GM23338 (cell line): Measurements from ENCODE around the gene CLPTM1L. TPM values are rescaled to one million over a fixed set of nuclear protein-coding genes. Genes with fewer than 3 reads are reported as not detected.
A peak's percentile ranks its signal among the peaks of the same experiment; 100 is the strongest.

Source experiments
- ATAC-seq: fragments of 200-7000 bp; cut with Tn5 transposase; 3 replicates; pipeline ENCODE4 v1.9.1; 2020
- DNase-seq: peaks from one replicate; pipeline ENCODE4 v3.0.0-alpha.2; 2015; ENCODE audit warnings: low spot score
- H2AFZ ChIP-seq: fragments of 200-600 bp; sonication (generic); 2 replicates; pipeline ENCODE4 v1.8.0; 2016; ENCODE audit warnings: antibody characterized with exemption, mild to moderate bottlenecking, moderate library complexity
- H3F3A ChIP-seq: fragments of 200-600 bp; sonication (generic); replicated peaks from 2 replicates; pipeline ENCODE4 v1.8.0; 2017; ENCODE audit warnings: antibody characterized with exemption, mixed run types, low read depth
- H3K27ac ChIP-seq: fragments of 200-600 bp; sonication (generic); 2 replicates; pipeline ENCODE4 v1.6.1; 2016; ENCODE audit warnings: low read depth
- H3K27me3 ChIP-seq: fragments of 200-600 bp; sonication (generic); 2 replicates; pipeline ENCODE4 v1.8.0; 2016; ENCODE audit warnings: mild to moderate bottlenecking, mixed run types, moderate library complexity; ENCODE audit not compliant: insufficient read depth
- H3K36me3 ChIP-seq: fragments of 200-600 bp; sonication (generic); 2 replicates; pipeline ENCODE4 v1.8.0; 2016; ENCODE audit warnings: mild to moderate bottlenecking; ENCODE audit not compliant: insufficient read depth
- H3K4me1 ChIP-seq: fragments of 200-600 bp; sonication (generic); 2 replicates; pipeline ENCODE4 v1.8.0; 2016; ENCODE audit warnings: mild to moderate bottlenecking, moderate library complexity; ENCODE audit not compliant: insufficient read depth
- H3K4me2 ChIP-seq: fragments of 200-600 bp; sonication (generic); 2 replicates; pipeline ENCODE4 v1.7.1; 2017; ENCODE audit warnings: mixed run types
- H3K4me3 ChIP-seq: fragments of 200-600 bp; sonication (generic); 2 replicates; pipeline ENCODE4 v1.6.1; 2016; ENCODE audit warnings: mixed run types
- H3K79me2 ChIP-seq: fragments of 200-600 bp; sonication (generic); replicated peaks from 2 replicates; pipeline ENCODE4 v1.8.0; 2017; ENCODE audit warnings: mild to moderate bottlenecking; ENCODE audit not compliant: insufficient read depth
- H3K9me2 ChIP-seq: fragments of 200-600 bp; sonication (generic); 2 replicates; pipeline ENCODE4 v1.8.0; 2017; ENCODE audit not compliant: insufficient read depth
- H4K20me1 ChIP-seq: fragments of 200-600 bp; sonication (generic); replicated peaks from 2 replicates; pipeline ENCODE4 v1.8.0; 2017; ENCODE audit warnings: mild to moderate bottlenecking; ENCODE audit not compliant: insufficient read depth
- H3K27ac Mint-ChIP-seq: 2 replicates; pipeline ENCODE4 v1.8.0; 2020; ENCODE audit warnings: inconsistent platforms, mild to moderate bottlenecking, moderate library complexity, mixed read lengths
- H3K27me3 Mint-ChIP-seq: 3 replicates; pipeline ENCODE4 v1.8.0; 2022; ENCODE audit warnings: low read depth, mild to moderate bottlenecking, moderate library complexity, mixed read lengths, inconsistent platforms; ENCODE audit not compliant: insufficient read depth, poor library complexity
- H3K36me3 Mint-ChIP-seq: 3 replicates; pipeline ENCODE4 v1.8.0; 2021; ENCODE audit warnings: low read depth, mild to moderate bottlenecking, inconsistent platforms, moderate library complexity, mixed read lengths
- H3K4me1 Mint-ChIP-seq: 3 replicates; pipeline ENCODE4 v1.8.0; 2020; ENCODE audit warnings: mild to moderate bottlenecking, inconsistent platforms, mixed read lengths
- H3K4me3 Mint-ChIP-seq: 3 replicates; pipeline ENCODE4 v1.8.0; 2021; ENCODE audit warnings: moderate library complexity, mild to moderate bottlenecking, inconsistent platforms, mixed read lengths
- H3K9me3 Mint-ChIP-seq: 3 replicates; pipeline ENCODE4 v1.8.0; 2020; ENCODE audit warnings: moderate library complexity, mild to moderate bottlenecking, inconsistent platforms, mixed read lengths
- CREB1 ChIP-seq: fragments of 250-450 bp; sonication (Bioruptor Pico); IDR thresholded peaks from 2 replicates; pipeline ENCODE4 v1.5.0; 2020; ENCODE audit warnings: low read depth, mild to moderate bottlenecking, moderate library complexity
- CTCF ChIP-seq, 2 experiments: fragments of 200-600 bp in 1 of 2; sonication (generic) in 1 of 2; conservative IDR thresholded peaks; 2 replicates each; pipeline versions ENCODE4 v1.5.1 to v1.6.1; 2016 to 2017; ENCODE audit warnings: antibody characterized with exemption in 2 of 2, low read depth in 2 of 2, mild to moderate bottlenecking in 2 of 2, moderate library complexity in 1 of 2
- ETS1 ChIP-seq: IDR thresholded peaks from 2 replicates; pipeline ENCODE4 v1.6.1; 2016; ENCODE audit warnings: antibody characterized with exemption
- EZH2 ChIP-seq: fragments of 200-600 bp; sonication (generic); IDR thresholded peaks from one replicate; pipeline ENCODE4 v1.8.0; 2017; ENCODE audit warnings: antibody characterized with exemption, mild to moderate bottlenecking, low read depth; ENCODE audit not compliant: unreplicated experiment
- EZH2phosphoT487 ChIP-seq: fragments of 200-600 bp; sonication (generic); IDR thresholded peaks from one replicate; pipeline ENCODE4 v1.8.1; 2018; ENCODE audit warnings: antibody characterized with exemption; ENCODE audit not compliant: unreplicated experiment
- JUNB ChIP-seq: IDR thresholded peaks from one replicate; pipeline ENCODE4 v1.6.1; 2016; ENCODE audit warnings: antibody characterized with exemption; ENCODE audit not compliant: unreplicated experiment
- NANOG ChIP-seq: IDR thresholded peaks from 2 replicates; pipeline ENCODE4 v1.6.1; 2016; ENCODE audit warnings: antibody characterized with exemption, borderline replicate concordance
- POLR2AphosphoS5 ChIP-seq: IDR thresholded peaks from 2 replicates; pipeline ENCODE4 v1.6.1; 2016; ENCODE audit warnings: antibody characterized with exemption, low read depth
- REST ChIP-seq: IDR thresholded peaks from one replicate; pipeline ENCODE4 v1.6.1; 2018; ENCODE audit warnings: antibody characterized with exemption; ENCODE audit not compliant: unreplicated experiment
- STAT1 ChIP-seq: IDR thresholded peaks from one replicate; pipeline ENCODE4 v1.6.1; 2016; ENCODE audit warnings: antibody characterized with exemption; ENCODE audit not compliant: unreplicated experiment
- ZNF114 ChIP-seq: fragments of 250-450 bp; sonication (Bioruptor Pico); IDR thresholded peaks from 2 replicates; pipeline ENCODE4 v1.5.0; 2020; ENCODE audit warnings: mild to moderate bottlenecking, moderate library complexity
- ZNF331 ChIP-seq: fragments of 250-450 bp; sonication (Bioruptor Pico); IDR thresholded peaks from 2 replicates; pipeline ENCODE4 v1.5.0; 2020; ENCODE audit warnings: low read depth, mild to moderate bottlenecking, moderate library complexity
- ZNF462 ChIP-seq: fragments of 250-450 bp; sonication (Bioruptor Pico); IDR thresholded peaks from 2 replicates; pipeline ENCODE4 v1.5.0; 2020; ENCODE audit warnings: mild to moderate bottlenecking, moderate library complexity
- polyA plus RNA-seq: library from polyadenylated mRNA; unstranded; fragments of >200 nt; fragmentation: Nextera tagmentation; extraction: Ambion mirVana; gene quantifications from 2 replicates; pipeline ENCODE4 v1.2.1, GENCODE V29; 2016
- total RNA-seq: library from RNA; depleted of rRNA; stranded (reverse); fragments of >200 nt; shearing (Covaris generic); gene quantifications from 2 replicates; pipeline ENCODE4 v1.2.3, GENCODE V29; 2014

Gene CLPTM1L
- total and polyA plus RNA-seq, 2 experiments from 2014 or later = 39.9 to 110 TPM

- H3K27ac Mint-ChIP-seq = no peak overlapping the region
- H2AFZ ChIP-seq = no peak overlapping the region
These were observed 683 bp downstream of the CLPTM1L start for GRCh38 chr5:1343931-1344901.

More at GRCh38 chr5:1343931-1344901, 683 bp downstream of the CLPTM1L start:
- no peaks in the 10 kb centered on the region for H3K27me3 ChIP-seq
- H3K4me2 ChIP-seq = peak overlapping the region; percentile 96
- peak overlapping the region; percentile 85 for H3K4me3 ChIP-seq
- peaks cover 26% of the 10 kb centered on the region for H4K20me1 ChIP-seq
- peaks cover 11% of the 10 kb centered on the region for H3K4me1 ChIP-seq
- ATAC-seq = peak; percentile 28
- peak; percentile 22 for DNase-seq
- H3K27ac ChIP-seq = no peak overlapping the region
- Mint-ChIP-seq H3K9me3 (no peaks in the 10 kb centered on the region; the same call in 2 of the 3 replicates), H3K36me3 (peaks cover 43% of the 10 kb centered on the region), H3K4me1 (peaks cover 15% of the 10 kb centered on the region), H3K4me3 (peak overlapping the region; percentile 91), H3K27me3 (peaks cover 3% of the 10 kb centered on the region)
- no peaks in the 10 kb centered on the region for H3F3A ChIP-seq
- peaks cover 25% of the 10 kb centered on the region for H3K79me2 ChIP-seq
- TF ChIP-seq CTCF (conservative IDR thresholded peaks at IDR 0.05; ENCODE audit: low read depth in 2 of 2) = no peak
- no peak for TF ChIP-seq ZNF462 (CRISPR knock-in tag)
- TF ChIP-seq ETS1 = no peak
- TF ChIP-seq STAT1 = no peak
- no peak for TF ChIP-seq NANOG
- TF ChIP-seq JUNB = no peak
- TF ChIP-seq EZH2 = no peak
- no peak for TF ChIP-seq CREB1 (CRISPR knock-in tag)
- TF ChIP-seq REST = no peak
- TF ChIP-seq ZNF114 (CRISPR knock-in tag) = no peak
- TF ChIP-seq EZH2phosphoT487 = no peak
- no peak for TF ChIP-seq POLR2AphosphoS5
- no peak for TF ChIP-seq ZNF331 (CRISPR knock-in tag)
- no peaks in the 10 kb centered on the region for H3K9me2 ChIP-seq
- H3K36me3 ChIP-seq = peaks cover 14% of the 10 kb centered on the region; the same call in 1 of the 2 replicates
